Measurements from ENCODE around the gene PYY.
"Not testable (repeated sequence)": the region's sequence is repeated elsewhere in the genome, so short reads cannot be mapped to it uniquely, and the experiment has no call there.

Gene PYY

GRCh38 chr17:43953746-43954145 is at the start of gene PYY:
PYY (minus strand) TSS chr17:43953940; CDS start chr17:43953483, 457 bp downstream.
- Mint-ChIP-seq H3K4me3 (peak within 1 kb of the TSS; percentile 23 to 49), H3K9me3 (no peaks in the 10 kb centered on the region), H3K4me1 (peaks cover 8 to 11% of the 10 kb centered on the region in 2 donors), H3K36me3 (peaks cover 0 to 5% of the 10 kb centered on the region in 2 donors), H3K27me3 (peaks cover 64 to 85% of the 10 kb centered on the region in 2 donors), H3K27ac (no peak within 1 kb of the TSS)
- ATAC-seq (replicated peaks), result no peak
- no peak for DNase-seq

GRCh38 chr17:44002141-44002848 is 48.6 kb upstream of the PYY start:
- Mint-ChIP-seq H3K4me3 (no peak overlapping the region), H3K27me3 (peaks cover 35 to 45% of the 10 kb centered on the region in 2 donors), H3K36me3 (no peaks in the 10 kb centered on the region), H3K4me1 (peaks cover 14 to 24% of the 10 kb centered on the region in 2 donors), H3K9me3 (no peaks in the 10 kb centered on the region), H3K27ac (no peak overlapping the region)
- DNase-seq (no peak), ATAC-seq (replicated peaks) (no peak)

- no peak overlapping the region for H3K27ac Mint-ChIP-seq
- no peaks in the 10 kb centered on the region for H3K36me3 Mint-ChIP-seq
- ATAC-seq (replicated peaks) (no peak), DNase-seq (no peak)
- H3K4me1 Mint-ChIP-seq, result peaks cover 10 to 16% of the 10 kb centered on the region in 2 donors
- H3K9me3 Mint-ChIP-seq, result no peaks in the 10 kb centered on the region
- peaks cover 35 to 45% of the 10 kb centered on the region in 2 donors for H3K27me3 Mint-ChIP-seq
- H3K4me3 Mint-ChIP-seq, result no peak overlapping the region
Observed at GRCh38 chr17:44001461-44001920, 47.8 kb upstream of the PYY start.

GRCh38 chr17:44000871-44001460 is 47.2 kb upstream of the PYY start:
- Mint-ChIP-seq H3K4me3 (no peak overlapping the region), H3K27ac (no peak overlapping the region), H3K4me1 (peaks cover 5 to 10% of the 10 kb centered on the region in 2 donors)

GRCh38 chr17:44000141-44000860 is 46.6 kb upstream of the PYY start:
- no peak for DNase-seq
- peaks cover 3 to 6% of the 10 kb centered on the region in 2 donors for H3K4me1 Mint-ChIP-seq
- no peak for ATAC-seq (replicated peaks)
- H3K4me3 Mint-ChIP-seq, result no peak overlapping the region
- H3K9me3 Mint-ChIP-seq, result no peaks in the 10 kb centered on the region
- H3K36me3 Mint-ChIP-seq, result no peaks in the 10 kb centered on the region
- no peak overlapping the region for H3K27ac Mint-ChIP-seq
- peaks cover 28 to 36% of the 10 kb centered on the region in 2 donors for H3K27me3 Mint-ChIP-seq

More at GRCh38 chr17:44000871-44001460, 47.2 kb upstream of the PYY start:
- Mint-ChIP-seq H3K9me3 (no peaks in the 10 kb centered on the region), H3K27me3 (peaks cover 30 to 40% of the 10 kb centered on the region in 2 donors), H3K36me3 (no peaks in the 10 kb centered on the region)
- DNase-seq, result no peak
- no peak for ATAC-seq (replicated peaks)

- Mint-ChIP-seq H3K27ac (no peak overlapping the region), H3K4me1 (peaks cover 1 to 13% of the 10 kb centered on the region in 2 donors), H3K9me3 (no peaks in the 10 kb centered on the region), H3K4me3 (no peak overlapping the region), H3K27me3 (peaks cover 27 to 28% of the 10 kb centered on the region in 2 donors), H3K36me3 (no peaks in the 10 kb centered on the region)
- DNase-seq (no peak), ATAC-seq (replicated peaks) (no peak)
Observed at GRCh38 chr17:43999024-43999423, 45.3 kb upstream of the PYY start.

- H3K9me3 Mint-ChIP-seq, result no peaks in the 10 kb centered on the region
- no peak for ATAC-seq (replicated peaks)
- H3K36me3 Mint-ChIP-seq, result no peaks in the 10 kb centered on the region
- peaks cover 25 to 28% of the 10 kb centered on the region in 2 donors for H3K27me3 Mint-ChIP-seq
- no peak for DNase-seq
- H3K4me3 Mint-ChIP-seq, result no peak overlapping the region
- H3K4me1 Mint-ChIP-seq, result peaks cover 1 to 13% of the 10 kb centered on the region in 2 donors
- no peak overlapping the region for H3K27ac Mint-ChIP-seq
Observed at GRCh38 chr17:43998552-43998951, 44.8 kb upstream of the PYY start.

GRCh38 chr17:43997180-43997579 is 43.4 kb upstream of the PYY start:
- Mint-ChIP-seq H3K4me1 (peaks cover 1 to 13% of the 10 kb centered on the region in 2 donors), H3K27me3 (peaks cover 23 to 28% of the 10 kb centered on the region in 2 donors)
- not testable (repeated sequence) for H3K4me3 Mint-ChIP-seq; H3K36me3 Mint-ChIP-seq; H3K9me3 Mint-ChIP-seq; DNase-seq; ATAC-seq (replicated peaks); H3K27ac Mint-ChIP-seq

GRCh38 chr17:43995150-43995471 is 41.4 kb upstream of the PYY start:
- ATAC-seq (replicated peaks) (no peak), DNase-seq (no peak)
- H3K4me1 Mint-ChIP-seq, result peaks cover 1 to 13% of the 10 kb centered on the region in 2 donors
- H3K27me3 Mint-ChIP-seq, result peaks cover 20 to 26% of the 10 kb centered on the region in 2 donors
- H3K9me3 Mint-ChIP-seq, result no peaks in the 10 kb centered on the region
- no peak overlapping the region for H3K27ac Mint-ChIP-seq
- no peaks in the 10 kb centered on the region for H3K36me3 Mint-ChIP-seq
- peak overlapping the region; percentile 56 to 66 for H3K4me3 Mint-ChIP-seq

- H3K4me1 Mint-ChIP-seq, result peaks cover 1 to 13% of the 10 kb centered on the region in 2 donors
- peak overlapping the region; percentile 56 to 66 for H3K4me3 Mint-ChIP-seq
- peaks cover 18 to 26% of the 10 kb centered on the region in 2 donors for H3K27me3 Mint-ChIP-seq
- ATAC-seq (replicated peaks) (peak; percentile 85 to 93), DNase-seq (peak; percentile 52)
- no peaks in the 10 kb centered on the region for H3K36me3 Mint-ChIP-seq
- no peaks in the 10 kb centered on the region for H3K9me3 Mint-ChIP-seq
- no peak overlapping the region for H3K27ac Mint-ChIP-seq
Observed at GRCh38 chr17:43994272-43995149, 40.8 kb upstream of the PYY start.

GRCh38 chr17:43992641-43993040 is 38.9 kb upstream of the PYY start:
- peaks cover 18 to 26% of the 10 kb centered on the region in 2 donors for H3K27me3 Mint-ChIP-seq
- H3K36me3 Mint-ChIP-seq, result no peaks in the 10 kb centered on the region
- ATAC-seq (replicated peaks), result no peak
- H3K9me3 Mint-ChIP-seq, result no peaks in the 10 kb centered on the region
- H3K27ac Mint-ChIP-seq, result no peak overlapping the region
- H3K4me1 Mint-ChIP-seq, result peaks cover 1 to 13% of the 10 kb centered on the region in 2 donors
- DNase-seq, result no peak
- H3K4me3 Mint-ChIP-seq, result no peak overlapping the region

- peaks cover 0 to 4% of the 10 kb centered on the region in 2 donors for H3K4me1 Mint-ChIP-seq
- peaks cover 44 to 45% of the 10 kb centered on the region in 2 donors for H3K27me3 Mint-ChIP-seq
- no peaks in the 10 kb centered on the region for H3K9me3 Mint-ChIP-seq
- no peaks in the 10 kb centered on the region for H3K36me3 Mint-ChIP-seq
- ATAC-seq (replicated peaks) (no peak), DNase-seq (no peak)
- H3K4me3 Mint-ChIP-seq, result no peak overlapping the region
- no peak overlapping the region for H3K27ac Mint-ChIP-seq
Observed at GRCh38 chr17:43988301-43988700, 34.6 kb upstream of the PYY start.

GRCh38 chr17:43987131-43988021 is 33.6 kb upstream of the PYY start:
- no peak for DNase-seq
- Mint-ChIP-seq H3K4me1 (peaks cover 0 to 5% of the 10 kb centered on the region in 2 donors), H3K9me3 (no peaks in the 10 kb centered on the region), H3K4me3 (no peak overlapping the region), H3K36me3 (no peaks in the 10 kb centered on the region), H3K27me3 (peaks cover 54% of the 10 kb centered on the region in 2 donors), H3K27ac (peak overlapping the region; percentile 4)
- ATAC-seq (replicated peaks), result no peak

All from stimulated activated naive B cell treated with anti-CD40 and anti-IgM and Interleukin-4, amounts not matched to agents 10 μg/mL and 1 μg/mL and 100 μg/mL, for 72 hours (primary cell).